ENCODE data around the gene CEP112. TPM values are rescaled to one million over a fixed set of nuclear protein-coding genes. Genes with fewer than 3 reads are reported as not detected.

Gene CEP112
- total RNA-seq, 1 donor from 2014 or later, result 14.5 TPM

DNA sequence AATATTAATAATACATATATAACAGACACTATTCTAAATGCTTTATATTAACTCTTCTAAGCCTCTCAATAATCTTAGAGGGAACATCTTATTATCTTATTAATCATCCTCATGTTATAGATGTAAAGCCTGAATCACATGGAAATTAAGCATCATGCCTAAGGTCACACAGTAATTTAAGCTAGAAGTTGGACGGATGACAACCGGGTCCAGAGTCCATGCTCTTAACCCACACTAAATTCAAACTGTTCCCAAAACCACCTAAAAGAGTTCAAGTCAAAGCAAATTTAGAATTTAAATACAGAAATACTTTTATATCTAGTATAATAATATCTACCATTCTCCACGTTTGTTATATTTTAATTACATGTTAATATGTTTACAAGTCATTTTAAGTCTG is 193.3 kb downstream of the CEP112 start:
- TF ChIP-seq, protein P1, sequence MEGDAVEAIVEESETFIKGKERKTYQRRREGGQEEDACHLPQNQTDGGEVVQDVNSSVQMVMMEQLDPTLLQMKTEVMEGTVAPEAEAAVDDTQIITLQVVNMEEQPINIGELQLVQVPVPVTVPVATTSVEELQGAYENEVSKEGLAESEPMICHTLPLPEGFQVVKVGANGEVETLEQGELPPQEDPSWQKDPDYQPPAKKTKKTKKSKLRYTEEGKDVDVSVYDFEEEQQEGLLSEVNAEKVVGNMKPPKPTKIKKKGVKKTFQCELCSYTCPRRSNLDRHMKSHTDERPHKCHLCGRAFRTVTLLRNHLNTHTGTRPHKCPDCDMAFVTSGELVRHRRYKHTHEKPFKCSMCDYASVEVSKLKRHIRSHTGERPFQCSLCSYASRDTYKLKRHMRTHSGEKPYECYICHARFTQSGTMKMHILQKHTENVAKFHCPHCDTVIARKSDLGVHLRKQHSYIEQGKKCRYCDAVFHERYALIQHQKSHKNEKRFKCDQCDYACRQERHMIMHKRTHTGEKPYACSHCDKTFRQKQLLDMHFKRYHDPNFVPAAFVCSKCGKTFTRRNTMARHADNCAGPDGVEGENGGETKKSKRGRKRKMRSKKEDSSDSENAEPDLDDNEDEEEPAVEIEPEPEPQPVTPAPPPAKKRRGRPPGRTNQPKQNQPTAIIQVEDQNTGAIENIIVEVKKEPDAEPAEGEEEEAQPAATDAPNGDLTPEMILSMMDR (IDR thresholded peaks at IDR 0.05; ENCODE audit: borderline replicate concordance), result no peak
- intact Hi-C loops (cut with micrococcal nuclease), result no loop called here
- H3K27me3 ChIP-seq (ENCODE audit: low read depth), result no peaks in the 10 kb centered on the region
- peaks cover 20% of the 10 kb centered on the region for H3K4me1 ChIP-seq
- H3K4me3 ChIP-seq, result no peak overlapping the region
- DNase-seq, result no peak
- no peaks in the 10 kb centered on the region for H3K9me3 ChIP-seq (replicated peaks)
- no peaks in the 10 kb centered on the region for H3K36me3 ChIP-seq
- no peak overlapping the region for H3K27ac ChIP-seq (replicated peaks)

GRCh38 chr17:65994679-65995078 is 197.3 kb downstream of the CEP112 start:
- H3K27me3 ChIP-seq (ENCODE audit: low read depth), result no peaks in the 10 kb centered on the region
- H3K4me3 ChIP-seq, result no peak overlapping the region
- no peaks in the 10 kb centered on the region for H3K36me3 ChIP-seq
- DNase-seq, result no peak
- intact Hi-C loops (cut with micrococcal nuclease), result no loop called here
- H3K9me3 ChIP-seq (replicated peaks), result peaks cover 8% of the 10 kb centered on the region
- no peak overlapping the region for H3K27ac ChIP-seq (replicated peaks)
- TF ChIP-seq, protein P1 (IDR thresholded peaks at IDR 0.05; ENCODE audit: borderline replicate concordance), result no peak
- H3K4me1 ChIP-seq, result peaks cover 5% of the 10 kb centered on the region

DNA sequence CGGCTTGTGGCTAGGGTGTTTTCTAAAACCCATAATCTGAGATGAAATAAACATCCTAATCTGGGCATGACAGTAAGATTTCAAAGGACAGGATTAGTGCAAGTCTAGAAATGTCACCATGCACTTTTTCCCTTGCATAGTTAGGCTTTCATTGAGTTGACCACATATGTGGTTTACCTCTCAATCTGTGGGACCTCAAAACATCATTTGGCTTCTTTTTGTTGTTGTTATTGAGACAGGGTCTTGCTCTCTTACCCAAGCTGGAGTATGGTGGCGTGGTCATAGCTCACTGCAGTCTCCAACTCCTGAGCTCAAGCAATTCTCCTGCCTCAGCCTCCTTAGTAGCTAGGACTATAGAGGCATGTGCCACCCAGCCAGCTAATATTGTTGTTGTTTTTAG is 197.8 kb downstream of the CEP112 start:
- Histone ChIP-seq H3K36me3 (no peaks in the 10 kb centered on the region), H3K4me3 (no peak overlapping the region), H3K9me3 (replicated peaks) (peaks cover 14% of the 10 kb centered on the region), H3K4me1 (peaks cover 5% of the 10 kb centered on the region), H3K27ac (replicated peaks) (no peak overlapping the region), H3K27me3 (ENCODE audit: low read depth) (no peaks in the 10 kb centered on the region)
- TF ChIP-seq, protein P1 (IDR thresholded peaks at IDR 0.05; ENCODE audit: borderline replicate concordance), result no peak
- intact Hi-C loops (cut with micrococcal nuclease), result no loop called here
- no peak for DNase-seq

- H3K4me1 ChIP-seq, result peaks cover 5% of the 10 kb centered on the region
- TF ChIP-seq, protein P1 (IDR thresholded peaks at IDR 0.05; ENCODE audit: borderline replicate concordance), result no peak
- H3K9me3 ChIP-seq (replicated peaks), result peaks cover 35% of the 10 kb centered on the region
- no peaks in the 10 kb centered on the region for H3K27me3 ChIP-seq (ENCODE audit: low read depth)
- no peak overlapping the region for H3K4me3 ChIP-seq
- DNase-seq, result peak; percentile 70
- H3K36me3 ChIP-seq, result no peaks in the 10 kb centered on the region
- peak overlapping the region; percentile 36 for H3K27ac ChIP-seq (replicated peaks)
- intact Hi-C loops (cut with micrococcal nuclease), result no loop called here
Measured at GRCh38 chr17:65990593-65990992, 201.3 kb downstream of the CEP112 start.

GRCh38 chr17:65988451-65988850 is 203.5 kb downstream of the CEP112 start:
- Histone ChIP-seq H3K27ac (replicated peaks) (no peak overlapping the region), H3K9me3 (replicated peaks) (peaks cover 35% of the 10 kb centered on the region)
- intact Hi-C loops (cut with micrococcal nuclease), result no loop called here

More at GRCh38 chr17:65988451-65988850, 203.5 kb downstream of the CEP112 start:
- DNase-seq, result no peak
- H3K4me1 ChIP-seq, result peaks cover 5% of the 10 kb centered on the region
- H3K36me3 ChIP-seq, result no peaks in the 10 kb centered on the region
- no peak overlapping the region for H3K4me3 ChIP-seq
- H3K27me3 ChIP-seq (ENCODE audit: low read depth), result no peaks in the 10 kb centered on the region
- TF ChIP-seq, protein P1 (IDR thresholded peaks at IDR 0.05; ENCODE audit: borderline replicate concordance), result no peak
